ENCODE results near the gene VWC2L.

VWC2L gene

GRCh38 chr2:214543386-214543955 is 132.6 kb downstream of the VWC2L start:
- DNase-seq: no peak

- no peak for DNase-seq
Observed at GRCh38 chr2:214545898-214546542, 135.2 kb downstream of the VWC2L start.

- no peak for DNase-seq
Observed at GRCh38 chr2:214547931-214548330, 137.1 kb downstream of the VWC2L start.

DNA sequence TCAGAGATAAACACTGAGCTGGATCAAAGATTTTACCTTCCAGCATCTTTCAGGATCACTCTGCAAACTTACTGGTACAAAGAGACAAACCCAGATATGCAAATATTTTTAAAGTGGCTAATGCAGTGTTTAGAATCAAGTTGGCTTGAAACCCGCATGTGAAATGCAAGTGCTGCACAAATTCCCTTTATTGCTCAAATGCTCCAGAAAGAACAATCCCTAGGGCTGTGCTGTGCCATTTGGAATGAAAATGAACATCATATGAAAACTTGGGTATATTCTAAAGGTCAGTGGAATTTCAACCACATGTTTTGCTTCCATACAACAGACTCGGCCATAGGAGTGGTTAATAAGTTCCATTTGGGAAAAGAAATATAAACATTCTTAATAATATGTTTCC is 139.1 kb downstream of the VWC2L start:
- DNase-seq: no peak

GRCh38 chr2:214550786-214551185 is 139.9 kb downstream of the VWC2L start:
- no peak for DNase-seq

DNA sequence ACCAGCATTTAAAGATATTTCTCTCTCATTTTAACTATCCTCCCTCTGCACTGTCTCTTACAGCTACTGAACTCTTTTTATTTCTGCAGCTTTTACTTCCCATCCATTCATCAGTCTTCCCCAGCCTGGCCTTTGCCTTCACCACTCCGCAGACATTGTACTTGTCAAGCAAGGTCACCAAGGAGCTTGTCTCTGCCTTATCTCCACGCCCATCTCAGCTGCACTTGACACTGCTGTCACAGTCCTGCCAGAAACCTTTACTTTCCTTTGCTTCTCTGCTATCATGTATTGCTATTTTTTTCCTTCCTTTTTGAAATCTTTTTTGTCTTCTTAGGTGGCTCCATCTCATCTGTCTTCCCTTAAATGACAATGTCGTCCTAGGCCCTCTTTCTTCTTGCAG is 147.0 kb downstream of the VWC2L start:
- DNase-seq: no peak

DNA sequence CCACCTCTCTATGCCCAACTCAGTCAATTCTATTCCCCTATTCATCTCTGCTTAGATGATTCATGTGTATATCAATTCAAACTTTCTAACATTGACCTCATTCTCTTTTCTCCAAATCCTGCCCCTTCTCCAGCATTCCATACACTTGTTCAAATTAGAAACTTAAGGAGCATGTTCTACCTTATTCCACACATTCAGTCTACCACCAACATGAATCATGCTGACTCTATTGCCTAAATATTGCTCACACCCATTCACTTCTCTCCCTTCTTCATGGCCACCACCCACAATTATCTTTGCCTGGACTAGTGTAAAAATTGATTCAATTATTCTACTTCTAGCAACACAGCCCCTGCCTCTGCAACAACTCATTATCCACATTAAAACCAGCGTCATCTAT is 147.5 kb downstream of the VWC2L start:
- DNase-seq: no peak

DNA sequence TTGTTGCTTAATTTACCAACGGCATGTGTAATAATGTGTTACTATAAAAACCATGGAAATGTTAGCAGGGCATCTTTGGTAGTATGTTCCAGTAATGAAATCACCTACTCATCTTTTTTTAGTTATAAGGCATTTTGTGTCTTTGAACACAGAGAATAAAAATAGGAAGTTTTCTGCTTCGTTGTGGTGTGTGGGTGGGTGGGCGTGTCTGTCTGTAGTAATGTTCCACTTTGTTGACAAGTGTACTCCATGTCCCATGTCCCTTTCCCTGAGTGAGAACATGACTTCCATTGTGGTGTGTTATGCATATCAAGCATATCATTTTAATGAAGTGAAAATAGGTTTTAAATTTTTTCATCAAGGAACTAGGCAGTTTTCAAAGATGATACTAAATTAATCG is 149.3 kb downstream of the VWC2L start:
- no peak for DNase-seq

DNA sequence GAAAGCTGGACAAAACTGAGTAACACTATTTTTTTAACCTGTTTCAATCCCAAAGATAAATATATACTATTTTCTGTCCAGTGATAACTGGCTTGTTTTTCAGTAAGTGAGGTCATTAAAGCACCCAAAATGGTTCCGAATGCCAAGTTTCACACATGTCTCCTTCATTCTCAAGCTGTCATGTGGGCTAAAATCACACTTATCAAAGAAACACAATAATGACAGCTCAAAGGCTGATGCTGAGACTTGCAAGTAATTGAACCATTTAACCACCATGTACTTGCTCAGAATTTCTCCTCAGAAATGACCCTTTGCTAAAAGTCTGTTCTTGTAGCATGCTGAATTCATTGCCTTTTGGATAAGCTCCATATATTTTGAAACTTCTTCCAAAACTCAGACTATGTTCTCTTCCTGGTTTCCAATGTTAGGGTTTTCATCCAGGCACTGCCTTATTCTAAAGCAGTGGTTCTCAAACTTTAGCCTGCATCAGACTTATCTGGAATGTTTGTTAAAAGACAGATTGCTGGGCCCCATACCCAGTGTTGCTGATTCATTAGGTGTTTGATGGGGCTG is 149.8 kb downstream of the VWC2L start:
- no peak for DNase-seq

DNA sequence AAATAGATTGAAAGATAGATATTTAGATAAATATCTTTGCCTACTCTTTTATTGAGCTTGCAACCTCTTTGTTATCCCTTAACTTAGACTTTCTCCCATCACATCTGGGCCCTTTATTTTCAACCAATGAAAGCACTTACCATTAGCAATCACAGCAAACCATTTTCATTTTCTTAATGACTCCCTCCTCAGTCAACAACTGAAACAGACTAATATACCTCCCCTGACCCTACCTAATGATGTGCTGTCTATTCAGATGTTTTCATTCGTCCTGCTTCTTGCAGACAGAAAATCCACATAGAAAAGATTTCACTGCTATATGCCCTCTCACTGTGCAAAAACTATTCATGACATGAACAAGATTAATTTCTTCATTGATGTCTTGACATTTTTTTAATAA is 154.4 kb downstream of the VWC2L start:
- no peak for DNase-seq

- DNase-seq: no peak
Observed at GRCh38 chr2:214566457-214566856, 155.6 kb downstream of the VWC2L start.

GRCh38 chr2:214569419-214570035 is 158.7 kb downstream of the VWC2L start:
- DNase-seq: no peak

DNA sequence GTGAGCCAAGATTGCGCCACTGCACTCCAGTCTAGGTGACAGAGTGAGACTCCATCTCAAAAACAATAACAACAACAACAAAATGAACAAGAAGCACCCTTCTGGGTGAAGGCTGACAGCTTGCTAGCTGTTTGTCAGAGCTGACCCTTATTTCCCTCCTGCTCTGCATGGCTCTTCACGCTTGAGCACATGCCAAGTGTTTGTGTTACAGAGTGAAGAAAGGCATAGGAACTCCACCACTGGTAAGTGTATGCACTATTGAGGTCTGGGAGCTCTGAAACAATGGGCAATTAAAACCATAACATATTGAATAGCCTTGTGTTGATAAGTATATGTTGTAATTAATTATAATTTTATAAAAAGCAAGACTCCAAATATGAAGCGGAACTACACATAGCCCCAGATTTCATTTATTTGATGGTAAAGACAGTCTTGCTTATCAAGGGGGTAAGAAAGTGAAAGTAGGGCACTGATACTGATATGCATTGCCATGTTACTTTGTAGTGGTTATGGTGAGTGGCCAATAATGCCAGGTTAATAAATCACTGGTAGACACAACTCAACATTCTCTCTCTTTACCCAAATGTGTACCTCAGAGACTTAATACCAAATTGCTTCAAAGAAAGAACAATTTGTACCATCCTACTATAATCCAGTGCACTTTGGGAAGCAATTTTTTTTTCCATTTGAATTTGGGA is 163.4 kb downstream of the VWC2L start:
- no peak for DNase-seq

- no peak for DNase-seq
Observed at GRCh38 chr2:214575030-214575429, 164.2 kb downstream of the VWC2L start.

DNA sequence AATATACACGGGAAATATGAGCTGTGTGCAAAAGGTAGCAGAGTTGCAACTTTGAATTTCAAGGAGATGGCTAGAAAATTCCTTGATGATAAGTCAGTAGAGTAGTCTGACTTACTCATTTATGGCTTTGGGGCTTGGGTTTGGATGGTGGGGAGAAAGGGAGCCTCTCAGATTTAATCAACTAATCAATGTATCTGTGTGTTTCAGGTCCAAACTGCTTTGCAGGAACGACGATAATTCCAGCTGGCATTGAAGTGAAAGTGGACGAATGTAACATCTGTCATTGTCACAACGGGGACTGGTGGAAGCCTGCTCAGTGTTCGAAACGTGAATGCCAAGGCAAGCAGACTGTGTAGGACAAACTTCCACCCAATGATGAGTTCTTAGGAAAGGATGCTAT is 164.6 kb downstream of the VWC2L start:
- no peak for DNase-seq

DNA sequence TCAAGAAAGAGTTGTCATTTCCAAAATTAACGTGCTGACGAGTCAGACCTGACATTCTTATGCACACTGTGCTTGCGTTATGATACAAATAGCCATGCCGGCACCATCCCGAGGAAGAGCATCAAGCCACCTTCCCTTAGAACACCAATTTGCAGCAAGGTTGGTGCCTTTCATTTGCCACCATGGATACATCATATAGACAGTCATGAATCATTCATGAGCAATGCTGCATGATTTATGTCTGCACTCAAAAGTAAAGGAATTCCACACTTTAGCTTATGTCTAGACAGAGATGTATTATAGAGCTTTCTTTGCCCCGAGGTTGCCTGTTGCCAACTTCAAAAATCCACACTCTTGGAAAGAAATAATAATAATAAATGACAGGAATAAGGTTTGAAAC is 166.9 kb downstream of the VWC2L start:
- DNase-seq: no peak

- DNase-seq: no peak
Observed at GRCh38 chr2:214578442-214578841, 167.6 kb downstream of the VWC2L start.

GRCh38 chr2:214579035-214579434 is 168.2 kb downstream of the VWC2L start:
- DNase-seq: no peak

DNA sequence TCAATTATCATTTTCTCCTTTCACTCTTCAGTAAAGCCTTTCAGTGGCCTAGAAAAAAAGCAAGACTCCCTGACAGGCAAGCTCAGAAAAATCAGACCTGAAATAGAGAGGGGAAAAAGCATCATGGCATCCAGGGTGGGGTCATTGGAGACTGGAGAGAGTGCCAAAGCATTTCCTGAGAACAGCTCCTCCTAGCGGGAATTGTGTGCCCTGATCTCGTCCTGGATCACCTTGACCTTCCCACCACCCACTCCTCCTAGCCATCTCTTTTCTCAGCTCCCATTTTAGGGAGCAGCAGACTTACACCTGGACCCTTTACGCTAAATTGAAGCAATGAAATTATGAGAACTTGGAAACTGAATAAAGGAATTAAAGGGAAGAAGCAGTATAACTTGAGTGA is 176.6 kb downstream of the VWC2L start:
- no peak for DNase-seq

DNA sequence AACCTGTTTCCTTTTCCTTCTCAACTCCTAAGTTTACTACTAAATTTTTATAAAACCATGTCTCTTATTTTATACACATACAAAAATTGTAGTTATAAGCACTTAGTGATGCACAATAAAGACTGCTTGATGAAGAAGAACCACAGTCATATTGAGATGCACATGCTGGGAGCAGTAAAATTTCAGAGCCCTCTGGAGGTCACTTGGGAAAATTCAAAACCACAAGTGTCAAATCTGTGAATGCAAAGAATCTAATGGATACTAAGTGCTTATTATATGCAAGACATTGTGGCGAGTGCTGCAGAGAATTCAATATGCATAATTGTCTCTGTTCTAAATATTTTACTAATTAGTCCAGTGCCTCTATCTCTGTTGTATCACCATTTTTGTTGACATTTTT is 180.5 kb downstream of the VWC2L start:
- DNase-seq: no peak

GRCh38 chr2:214592011-214592410 is 181.2 kb downstream of the VWC2L start:
- no peak for DNase-seq

DNA sequence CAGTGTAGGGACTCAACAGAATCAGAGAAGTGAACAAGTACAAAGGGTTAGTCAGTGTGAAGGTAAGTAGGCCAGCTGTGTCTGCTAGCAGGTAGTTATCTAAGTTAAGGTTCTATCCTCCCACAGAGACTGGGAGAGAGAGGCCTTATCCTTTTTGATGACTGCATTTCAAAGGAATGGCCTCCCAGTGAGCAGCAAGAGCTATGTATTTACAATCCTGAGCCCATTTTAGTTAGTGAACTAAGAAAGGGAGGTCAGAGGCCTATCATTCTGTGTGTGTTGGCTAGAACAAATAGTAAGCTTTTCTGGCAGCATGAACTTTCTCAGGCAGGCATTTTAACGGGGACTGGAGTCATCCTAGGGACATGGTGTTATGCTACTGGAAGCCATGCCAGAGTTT is 182.9 kb downstream of the VWC2L start:
- DNase-seq: no peak

- DNase-seq: no peak
Observed at GRCh38 chr2:214601852-214602633, 191.2 kb downstream of the VWC2L start.
